Loucy (cell line): ENCODE measurements around the gene LMF1.

Experiments
- H2AFZ ChIP-seq: fragments of 200-600 bp; sonication (generic); 2 replicates; pipeline ENCODE4 v1.6.0; 2016; ENCODE audit warnings: antibody characterized with exemption, mild to moderate bottlenecking, low read length, moderate library complexity
- H3F3A ChIP-seq: fragments of 200-600 bp; 2 replicates; pipeline ENCODE4 v1.6.0; 2016; ENCODE audit warnings: antibody characterized with exemption, low read depth, mild to moderate bottlenecking
- H3K27me3 ChIP-seq: fragments of 200-600 bp; sonication (generic); 2 replicates; pipeline ENCODE4 v1.6.1; 2014; ENCODE audit warnings: low read length, mild to moderate bottlenecking; ENCODE audit not compliant: insufficient read depth, poor library complexity, severe bottlenecking
- H3K36me3 ChIP-seq: fragments of 200-600 bp; sonication (generic); 2 replicates; pipeline ENCODE4 v1.6.1; 2016; ENCODE audit warnings: low read length; ENCODE audit not compliant: insufficient read depth
- H3K4me1 ChIP-seq: fragments of 200-600 bp; sonication (generic); 2 replicates; pipeline ENCODE4 v1.5.1; 2014; ENCODE audit warnings: low read length, mild to moderate bottlenecking; ENCODE audit not compliant: insufficient read depth, poor library complexity, severe bottlenecking
- H3K4me2 ChIP-seq: fragments of 200-600 bp; sonication (generic); 2 replicates; pipeline ENCODE4 v1.6.0; 2014; ENCODE audit warnings: antibody characterized with exemption, low read length, low read depth, mild to moderate bottlenecking; ENCODE audit not compliant: poor library complexity, severe bottlenecking
- H3K4me3 ChIP-seq: fragments of 200-600 bp; sonication (generic); 2 replicates; pipeline ENCODE4 v1.5.1; 2014; ENCODE audit warnings: low read length, mild to moderate bottlenecking, mixed read lengths; ENCODE audit not compliant: poor library complexity, severe bottlenecking
- H3K79me2 ChIP-seq: fragments of 200-600 bp; sonication (generic); 2 replicates; pipeline ENCODE4 v1.6.1; 2014; ENCODE audit warnings: low read length; ENCODE audit not compliant: insufficient read depth
- H3K9ac ChIP-seq: fragments of 200-600 bp; sonication (generic); 2 replicates; pipeline ENCODE4 v1.6.0; 2014; ENCODE audit warnings: mild to moderate bottlenecking, low read depth, low read length, moderate library complexity; ENCODE audit not compliant: poor library complexity, severe bottlenecking
- H3K9me2 ChIP-seq: fragments of 200-600 bp; sonication (generic); replicated peaks from 2 replicates; pipeline ENCODE4 v1.6.1; 2016; ENCODE audit warnings: low read depth, low read length, mixed read lengths
- H3K9me3 ChIP-seq: fragments of 200-600 bp; sonication (generic); 2 replicates; pipeline ENCODE4 v1.6.1; 2014; ENCODE audit warnings: mild to moderate bottlenecking, antibody characterized with exemption, low read length, low read depth; ENCODE audit not compliant: insufficient read depth
- H4K20me1 ChIP-seq: fragments of 200-600 bp; sonication (generic); 2 replicates; pipeline ENCODE4 v1.6.0; 2014; ENCODE audit warnings: antibody characterized with exemption, low read length, mild to moderate bottlenecking; ENCODE audit not compliant: insufficient read depth, poor library complexity, severe bottlenecking
- CTCF ChIP-seq: fragments of 200-600 bp; sonication (generic); conservative IDR thresholded peaks from 2 replicates; pipeline ENCODE4 v1.5.1; 2014; ENCODE audit warnings: mild to moderate bottlenecking, antibody characterized with exemption, low read length
- EZH2phosphoT487 ChIP-seq: fragments of 200-600 bp; IDR thresholded peaks from 2 replicates; pipeline ENCODE4 v1.6.1; 2018; ENCODE audit warnings: antibody characterized with exemption, mild to moderate bottlenecking, moderate library complexity, borderline replicate concordance

Gene LMF1

DNA sequence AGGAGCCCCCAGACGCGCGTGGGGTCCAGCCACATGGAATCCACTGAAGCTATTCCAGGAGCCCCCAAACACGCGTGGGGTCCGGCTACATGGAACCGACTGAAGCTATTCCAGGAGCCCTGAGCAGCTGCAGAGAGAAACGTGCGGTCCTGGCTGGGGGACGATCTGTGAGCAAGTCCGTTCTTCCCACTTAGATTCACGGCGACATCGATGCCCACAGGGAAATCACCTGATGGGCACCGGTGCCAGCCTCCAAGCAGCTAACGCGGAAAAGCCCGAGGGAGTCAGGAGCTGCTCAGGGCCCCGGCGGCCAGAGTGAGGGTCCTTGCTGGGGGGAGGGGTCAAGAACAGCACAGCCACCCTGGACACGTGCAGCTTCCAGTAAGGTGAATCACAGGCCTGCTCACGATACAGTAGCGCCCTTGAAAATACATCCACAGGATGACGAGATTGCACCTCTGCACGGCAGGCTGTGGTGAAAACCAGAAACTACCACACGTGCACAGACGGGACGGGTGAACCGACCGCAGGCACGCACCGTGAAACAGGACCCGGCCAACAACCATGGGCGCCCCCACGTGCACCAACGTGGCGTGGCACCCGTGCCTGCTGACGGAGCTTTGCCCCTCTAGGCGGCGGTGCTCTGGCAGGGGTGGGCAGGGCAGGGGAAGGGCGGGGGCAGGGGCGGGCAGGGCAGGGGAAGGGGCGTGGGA, 92.6 kb downstream of the LMF1 start:
- Histone ChIP-seq H3K4me3 (no peak overlapping the region), H3F3A (no peaks in the 10 kb centered on the region), H3K79me2 (no peaks in the 10 kb centered on the region), H2AFZ (no peak overlapping the region), H3K9ac (no peak overlapping the region), H3K9me2 (no peaks in the 10 kb centered on the region), H3K4me2 (no peak overlapping the region), H3K9me3 (no peaks in the 10 kb centered on the region), H3K4me1 (no peaks in the 10 kb centered on the region), H4K20me1 (no peaks in the 10 kb centered on the region), H3K36me3 (no peaks in the 10 kb centered on the region), H3K27me3 (no peaks in the 10 kb centered on the region)
- TF ChIP-seq EZH2phosphoT487 (no peak), CTCF (no peak)

DNA sequence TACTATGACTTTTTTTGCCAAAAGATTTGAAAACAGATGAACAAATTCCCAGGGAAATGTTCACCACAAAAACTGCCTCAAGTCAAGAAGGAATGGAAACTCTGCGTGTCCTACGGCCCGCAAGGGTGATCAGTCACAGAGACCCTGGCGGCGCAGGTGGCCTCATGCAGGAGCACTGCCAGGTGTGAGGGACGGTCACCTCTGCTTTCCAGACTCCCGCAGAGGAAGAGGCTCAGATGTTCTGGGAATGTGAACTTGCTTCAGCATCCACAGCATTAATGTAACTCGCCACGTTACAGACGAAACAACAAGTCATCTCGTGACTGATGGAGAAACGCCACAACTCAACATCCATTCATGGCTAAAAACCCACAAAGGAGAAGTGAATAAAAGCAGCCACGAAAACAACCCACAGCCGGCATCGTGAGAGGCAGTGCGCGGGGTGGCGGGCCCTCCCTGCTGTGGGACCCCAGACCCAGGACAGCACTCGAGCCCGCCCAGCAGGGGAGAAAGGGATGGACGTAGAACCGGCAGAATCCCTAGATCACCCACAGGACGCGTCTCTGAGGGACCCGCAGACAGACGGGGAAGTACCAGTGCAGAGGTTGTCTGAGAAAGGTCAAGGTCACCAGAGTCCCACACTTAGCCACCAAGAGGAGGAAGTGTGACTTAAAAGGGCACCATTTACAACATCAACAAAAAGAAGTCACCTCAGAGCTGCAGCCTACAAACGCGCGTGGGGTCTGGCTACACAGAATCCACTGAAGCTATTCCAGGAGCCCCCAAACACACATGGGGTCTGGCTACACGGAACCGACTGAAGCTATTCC, 93.3 kb downstream of the LMF1 start:
- H3K36me3 ChIP-seq = no peaks in the 10 kb centered on the region
- no peak overlapping the region for H2AFZ ChIP-seq
- TF ChIP-seq EZH2phosphoT487 (no peak), CTCF (no peak)
- H3K9me3 ChIP-seq = no peaks in the 10 kb centered on the region
- no peaks in the 10 kb centered on the region for H3K4me1 ChIP-seq
- H4K20me1 ChIP-seq = no peaks in the 10 kb centered on the region
- H3K9ac ChIP-seq = no peak overlapping the region
- H3K4me2 ChIP-seq = no peak overlapping the region
- H3K27me3 ChIP-seq = no peaks in the 10 kb centered on the region
- no peaks in the 10 kb centered on the region for H3F3A ChIP-seq
- no peaks in the 10 kb centered on the region for H3K79me2 ChIP-seq
- H3K4me3 ChIP-seq = no peak overlapping the region
- H3K9me2 ChIP-seq = no peaks in the 10 kb centered on the region

- H2AFZ ChIP-seq = no peak overlapping the region
- no peaks in the 10 kb centered on the region for H3K9me3 ChIP-seq
- no peaks in the 10 kb centered on the region for H3K79me2 ChIP-seq
- no peak overlapping the region for H3K4me3 ChIP-seq
- H3K9me2 ChIP-seq = no peaks in the 10 kb centered on the region
- no peak overlapping the region for H3K9ac ChIP-seq
- no peaks in the 10 kb centered on the region for H4K20me1 ChIP-seq
- H3K4me2 ChIP-seq = no peak overlapping the region
- no peaks in the 10 kb centered on the region for H3F3A ChIP-seq
- no peaks in the 10 kb centered on the region for H3K36me3 ChIP-seq
- no peaks in the 10 kb centered on the region for H3K27me3 ChIP-seq
- TF ChIP-seq CTCF = no peak
- no peak for TF ChIP-seq EZH2phosphoT487
- H3K4me1 ChIP-seq = no peaks in the 10 kb centered on the region
Observed at GRCh38 chr16:876523-877241, 94.1 kb downstream of the LMF1 start.
